ENCODE data around the gene GPR107. TPM values are rescaled to one million over a fixed set of nuclear protein-coding genes. Genes with fewer than 3 reads are reported as not detected.

The GPR107 gene
- total and polyA plus RNA-seq, 2 donors (not counting 1 experiment from before 2014, with no cell fraction given) = 10.4 to 28.1 TPM

GRCh38 chr9:130084337-130084736, 30.6 kb downstream of the GPR107 start:
- Histone ChIP-seq H3K4me2 (replicated peaks; ENCODE audit: low read depth, low read length, poor library complexity, severe bottlenecking) (no peak overlapping the region), H3K4me1 (ENCODE audit: control insufficient read depth in 2 of 2, insufficient read depth in 2 of 2, low read length in 2 of 2) (no peaks in the 10 kb centered on the region), H3K27me3 (replicated peaks in 1 of 4; ENCODE audit: control extremely low read depth in 1 of 4, control insufficient read depth in 3 of 4, insufficient read depth in 4 of 4, low read length in 3 of 4) (no peaks in the 10 kb centered on the region), H3K9me3 (ENCODE audit: control extremely low read depth in 1 of 3, control insufficient read depth in 2 of 3, insufficient read depth in 1 of 3, low read length in 2 of 3) (no peaks in the 10 kb centered on the region), H3K9ac (ENCODE audit: low read length) (no peak overlapping the region), H3K4me3 (ENCODE audit: control extremely low read depth in 1 of 5, extremely low read depth in 1 of 5, insufficient read depth in 1 of 5, low read depth in 2 of 5, low read length in 4 of 5) (no peak overlapping the region), H3K79me2 (ENCODE audit: control insufficient read depth, insufficient read depth, low read length) (peaks cover 2% of the 10 kb centered on the region), H2AFZ (ENCODE audit: insufficient read depth, low read depth, low read length, poor library complexity, severe bottlenecking) (no peak overlapping the region), H3K27ac (ENCODE audit: low read length in 2 of 2) (no peak overlapping the region), H3K36me3 (replicated peaks in 1 of 2; ENCODE audit: control extremely low read depth in 1 of 2, control insufficient read depth in 1 of 2, extremely low read depth in 1 of 2, insufficient read depth in 2 of 2, low read length in 1 of 2) (peaks cover 10 to 54% of the 10 kb centered on the region in 2 experiments), H4K20me1 (ENCODE audit: control insufficient read depth, insufficient read depth, low read length, poor library complexity, severe bottlenecking) (no peaks in the 10 kb centered on the region)
- no peaks in the 10 kb centered on the region for H3K27me3 Mint-ChIP-seq
- TF ChIP-seq CTCF (IDR thresholded peaks at IDR 0.05) (no peak), EZH2 (IDR thresholded peaks at IDR 0.05; ENCODE audit: borderline replicate concordance, insufficient read depth, low read depth, low read length, poor library complexity, severe bottlenecking) (no peak)
- DNase-seq (no peak), ATAC-seq (ENCODE audit: low read depth) (no peak)
- no peak overlapping the region for H3K4me3 Mint-ChIP-seq
- no peaks in the 10 kb centered on the region for H3K9me3 Mint-ChIP-seq (ENCODE audit: insufficient read depth)
- no peaks in the 10 kb centered on the region for H3K4me1 Mint-ChIP-seq
- WGBS (ENCODE audit: insufficient coverage) = 97% methylated on average over 3 of the region's 7 CpGs
- H3K27ac Mint-ChIP-seq = no peak overlapping the region
- intact Hi-C loops (cut with micrococcal nuclease) = no loop called here
- ChIA-PET POLR2A (no interaction called here), CTCF (interaction anchor here (0.7 to 1.9 kb wide), 3 partner anchors 9 to 126 kb away, joined by 3 to 4 read pairs (median 3); no protein-coding TSS in a partner anchor)

DNA sequence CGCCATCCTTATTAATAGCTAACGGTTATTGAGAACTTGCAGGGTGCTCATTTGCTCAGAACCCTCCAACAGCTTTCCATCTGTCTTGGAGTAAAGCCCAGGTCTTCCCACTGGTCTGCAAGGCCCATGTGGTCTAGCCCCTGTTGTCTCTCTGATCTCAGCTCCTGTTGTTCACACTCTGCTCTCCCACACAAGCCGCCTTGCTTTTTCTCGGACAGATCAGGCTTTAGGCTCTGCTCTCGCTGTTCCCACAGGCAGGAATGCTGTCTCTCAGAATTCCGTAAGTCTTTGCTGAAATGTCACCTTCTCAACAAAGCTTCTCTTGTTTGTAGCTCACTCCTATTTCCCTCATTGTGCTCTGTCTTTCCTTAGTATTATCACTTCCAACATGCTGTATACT, 34.3 kb downstream of the GPR107 start:
- no peaks in the 10 kb centered on the region for H4K20me1 ChIP-seq (ENCODE audit: control insufficient read depth, insufficient read depth, low read length, poor library complexity, severe bottlenecking)
- Mint-ChIP-seq H3K9me3 (ENCODE audit: insufficient read depth) (no peaks in the 10 kb centered on the region), H3K27me3 (no peaks in the 10 kb centered on the region), H3K4me1 (no peaks in the 10 kb centered on the region), H3K4me3 (no peak overlapping the region), H3K27ac (no peak overlapping the region)
- H3K27me3 ChIP-seq (replicated peaks in 1 of 4; ENCODE audit: control extremely low read depth in 1 of 4, control insufficient read depth in 3 of 4, insufficient read depth in 4 of 4, low read length in 3 of 4) = no peaks in the 10 kb centered on the region
- no peak overlapping the region for H3K4me2 ChIP-seq (replicated peaks; ENCODE audit: low read depth, low read length, poor library complexity, severe bottlenecking)
- no peaks in the 10 kb centered on the region for H3K79me2 ChIP-seq (ENCODE audit: control insufficient read depth, insufficient read depth, low read length)
- WGBS (ENCODE audit: insufficient coverage) = 97% methylated on average over 6 of the region's 6 CpGs
- POLR2A ChIA-PET = no interaction called here
- ATAC-seq (ENCODE audit: low read depth) (no peak), DNase-seq (no peak)
- intact Hi-C loops (cut with micrococcal nuclease) = no loop called here
- peaks cover 8 to 54% of the 10 kb centered on the region in 2 experiments for H3K36me3 ChIP-seq (replicated peaks in 1 of 2; ENCODE audit: control extremely low read depth in 1 of 2, control insufficient read depth in 1 of 2, extremely low read depth in 1 of 2, insufficient read depth in 2 of 2, low read length in 1 of 2)
- CTCF ChIA-PET = interaction anchor here (0.9 to 1.0 kb wide), 2 partner anchors 91 to 202 kb away, joined by 3 read pairs; no protein-coding TSS in a partner anchor
- H2AFZ ChIP-seq (ENCODE audit: insufficient read depth, low read depth, low read length, poor library complexity, severe bottlenecking) = no peak overlapping the region
- H3K4me1 ChIP-seq (ENCODE audit: control insufficient read depth in 2 of 2, insufficient read depth in 2 of 2, low read length in 2 of 2) = no peaks in the 10 kb centered on the region
- no peak overlapping the region for H3K4me3 ChIP-seq (ENCODE audit: control extremely low read depth in 1 of 5, extremely low read depth in 1 of 5, insufficient read depth in 1 of 5, low read depth in 2 of 5, low read length in 4 of 5)
- no peak overlapping the region for H3K27ac ChIP-seq (ENCODE audit: low read length in 2 of 2)
- H3K9ac ChIP-seq (ENCODE audit: low read length) = no peak overlapping the region
- TF ChIP-seq CTCF (IDR thresholded peaks at IDR 0.05) (no peak), EZH2 (IDR thresholded peaks at IDR 0.05; ENCODE audit: borderline replicate concordance, insufficient read depth, low read depth, low read length, poor library complexity, severe bottlenecking) (no peak)
- H3K9me3 ChIP-seq (ENCODE audit: control extremely low read depth in 1 of 3, control insufficient read depth in 2 of 3, insufficient read depth in 1 of 3, low read length in 2 of 3) = no peaks in the 10 kb centered on the region
